Upper lobe of right lung (tissue), 1 donor: ENCODE results near the gene TMEM266. TPM values are rescaled to one million over a fixed set of nuclear protein-coding genes. Genes with fewer than 3 reads are reported as not detected.

Experiments
- ATAC-seq: fragments of 200-7000 bp; cut with Tn5 transposase; one replicate; pipeline ENCODE4 v1.9.1; 2020; ENCODE audit warnings: mild to moderate bottlenecking, moderate library complexity
- DNase-seq: peaks from one replicate; pipeline ENCODE4 v3.0.0-alpha.2; 2020
- H3K27ac ChIP-seq: fragments of 200-600 bp; one replicate; pipeline ENCODE4 v1.8.0; 2022
- H3K27me3 ChIP-seq: fragments of 200-600 bp; one replicate; pipeline ENCODE4 v1.8.0; 2022; ENCODE audit warnings: mild to moderate bottlenecking
- H3K36me3 ChIP-seq: fragments of 200-600 bp; one replicate; pipeline ENCODE4 v1.8.0; 2022
- H3K4me1 ChIP-seq: fragments of 200-600 bp; one replicate; pipeline ENCODE4 v1.8.0; 2022
- H3K4me3 ChIP-seq: fragments of 200-600 bp; one replicate; pipeline ENCODE4 v1.8.0; 2022; ENCODE audit warnings: mild to moderate bottlenecking
- H3K9me3 ChIP-seq: fragments of 200-600 bp; one replicate; pipeline ENCODE4 v1.8.0; 2022
- intact Hi-C: fragments of 100-400 bp; cut with DNase I; formaldehyde crosslinking; loops from one replicate; pipeline ENCODE4 v1.11.0; 2022
- total RNA-seq: library from RNA; stranded (reverse); fragmentation: NEBNext Ultra II Directional; extraction: Animal tissue kit (Norgen Biotek cat#: 25700); gene quantifications from one replicate; pipeline ENCODE4 v1.2.1, GENCODE V29; 2021
- TF ChIP-seq, protein P1 (sequence below): fragments of 200-600 bp; IDR thresholded peaks from one replicate; pipeline ENCODE4 v1.8.0; 2022; ENCODE audit warnings: antibody characterized with exemption
- donor health status: DM: no; HTN: yes; CAD: no; lungs with severe emphysema.

TMEM266 gene
- total RNA-seq, 1 donor from 2014 or later: 2.5 TPM

GRCh38 chr15:76099388-76099787, 39.6 kb downstream of the TMEM266 start:
- no peaks in the 10 kb centered on the region for H3K36me3 ChIP-seq
- no peak overlapping the region for H3K27ac ChIP-seq
- intact Hi-C loops: no loop called here
- DNase-seq (no peak), ATAC-seq (no peak)
- H3K4me3 ChIP-seq: no peak overlapping the region
- H3K27me3 ChIP-seq: peaks cover 12% of the 10 kb centered on the region
- no peaks in the 10 kb centered on the region for H3K4me1 ChIP-seq
- TF ChIP-seq, protein P1, sequence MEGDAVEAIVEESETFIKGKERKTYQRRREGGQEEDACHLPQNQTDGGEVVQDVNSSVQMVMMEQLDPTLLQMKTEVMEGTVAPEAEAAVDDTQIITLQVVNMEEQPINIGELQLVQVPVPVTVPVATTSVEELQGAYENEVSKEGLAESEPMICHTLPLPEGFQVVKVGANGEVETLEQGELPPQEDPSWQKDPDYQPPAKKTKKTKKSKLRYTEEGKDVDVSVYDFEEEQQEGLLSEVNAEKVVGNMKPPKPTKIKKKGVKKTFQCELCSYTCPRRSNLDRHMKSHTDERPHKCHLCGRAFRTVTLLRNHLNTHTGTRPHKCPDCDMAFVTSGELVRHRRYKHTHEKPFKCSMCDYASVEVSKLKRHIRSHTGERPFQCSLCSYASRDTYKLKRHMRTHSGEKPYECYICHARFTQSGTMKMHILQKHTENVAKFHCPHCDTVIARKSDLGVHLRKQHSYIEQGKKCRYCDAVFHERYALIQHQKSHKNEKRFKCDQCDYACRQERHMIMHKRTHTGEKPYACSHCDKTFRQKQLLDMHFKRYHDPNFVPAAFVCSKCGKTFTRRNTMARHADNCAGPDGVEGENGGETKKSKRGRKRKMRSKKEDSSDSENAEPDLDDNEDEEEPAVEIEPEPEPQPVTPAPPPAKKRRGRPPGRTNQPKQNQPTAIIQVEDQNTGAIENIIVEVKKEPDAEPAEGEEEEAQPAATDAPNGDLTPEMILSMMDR: no peak
- H3K9me3 ChIP-seq: no peaks in the 10 kb centered on the region

- H3K4me3 ChIP-seq: no peak overlapping the region
- no peaks in the 10 kb centered on the region for H3K9me3 ChIP-seq
- TF ChIP-seq, protein P1: no peak
- DNase-seq (no peak), ATAC-seq (no peak)
- H3K27me3 ChIP-seq: peaks cover 12% of the 10 kb centered on the region
- no peak overlapping the region for H3K27ac ChIP-seq
- intact Hi-C loops: no loop called here
- no peaks in the 10 kb centered on the region for H3K4me1 ChIP-seq
- H3K36me3 ChIP-seq: no peaks in the 10 kb centered on the region
These were observed 40.6 kb downstream of the TMEM266 start for GRCh38 chr15:76100361-76100760.

DNA sequence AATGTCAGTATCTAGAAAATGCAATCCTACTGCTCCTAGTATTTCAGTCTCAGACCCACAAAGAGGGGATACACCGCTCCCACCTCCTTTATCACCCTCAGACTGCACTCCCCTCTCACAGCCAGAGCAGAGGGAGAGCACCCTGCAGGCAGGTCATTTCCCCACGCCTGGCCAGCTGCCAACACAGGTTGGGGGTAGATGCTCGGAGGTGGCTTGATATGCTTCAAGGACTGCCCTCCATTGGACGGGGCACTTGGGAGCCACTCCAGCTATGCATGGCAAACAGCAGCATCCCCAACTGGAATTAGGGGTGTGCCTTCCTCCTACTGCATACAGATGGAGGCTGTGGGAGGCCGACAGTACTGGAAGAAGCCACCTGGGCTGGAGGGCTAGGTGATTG, 41.9 kb downstream of the TMEM266 start:
- intact Hi-C loops: no loop called here
- no peak for ATAC-seq
- TF ChIP-seq, protein P1: no peak
- Histone ChIP-seq H3K9me3 (no peaks in the 10 kb centered on the region), H3K27me3 (peaks cover 12% of the 10 kb centered on the region), H3K27ac (no peak overlapping the region), H3K36me3 (no peaks in the 10 kb centered on the region), H3K4me1 (no peaks in the 10 kb centered on the region), H3K4me3 (no peak overlapping the region)
- DNase-seq: no peak

DNA sequence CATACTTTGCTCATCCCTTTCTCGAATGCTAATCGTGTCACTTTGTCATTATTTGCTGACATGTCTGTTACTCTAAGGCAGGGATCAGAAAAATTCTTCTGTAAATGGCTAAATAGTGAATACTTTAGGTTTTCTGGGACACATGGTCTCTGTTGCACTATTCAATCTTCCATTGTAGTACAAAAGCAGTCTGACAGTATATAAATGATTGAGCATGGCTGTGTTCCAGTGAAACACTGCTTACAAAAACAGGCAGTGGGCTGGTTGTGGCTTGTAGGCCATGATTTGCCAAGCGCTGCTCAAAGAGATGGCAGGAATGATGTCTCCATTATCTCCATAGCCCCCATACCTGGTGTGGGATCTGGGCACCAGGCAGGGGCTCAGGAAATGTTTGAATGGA, 45.6 kb downstream of the TMEM266 start:
- H3K9me3 ChIP-seq: no peaks in the 10 kb centered on the region
- H3K27ac ChIP-seq: no peak overlapping the region
- ATAC-seq (no peak), DNase-seq (no peak)
- TF ChIP-seq, protein P1: no peak
- peaks cover 6% of the 10 kb centered on the region for H3K27me3 ChIP-seq
- intact Hi-C loops: no loop called here
- no peak overlapping the region for H3K4me3 ChIP-seq
- H3K36me3 ChIP-seq: no peaks in the 10 kb centered on the region
- no peaks in the 10 kb centered on the region for H3K4me1 ChIP-seq

- TF ChIP-seq, protein P1: no peak
- no peaks in the 10 kb centered on the region for H3K4me1 ChIP-seq
- no peak for ATAC-seq
- H3K27me3 ChIP-seq: peaks cover 6% of the 10 kb centered on the region
- H3K27ac ChIP-seq: no peak overlapping the region
- intact Hi-C loops: no loop called here
- DNase-seq: no peak
- H3K9me3 ChIP-seq: no peaks in the 10 kb centered on the region
- H3K4me3 ChIP-seq: no peak overlapping the region
- H3K36me3 ChIP-seq: no peaks in the 10 kb centered on the region
These were observed 46.1 kb downstream of the TMEM266 start for GRCh38 chr15:76105911-76106310.

GRCh38 chr15:76107169-76107568, 47.4 kb downstream of the TMEM266 start:
- TF ChIP-seq, protein P1: no peak
- peaks cover under 1% of the 10 kb centered on the region for H3K27me3 ChIP-seq
- no peak overlapping the region for H3K27ac ChIP-seq
- intact Hi-C loops: no loop called here
- H3K4me1 ChIP-seq: no peaks in the 10 kb centered on the region
- no peaks in the 10 kb centered on the region for H3K9me3 ChIP-seq
- H3K4me3 ChIP-seq: no peak overlapping the region
- H3K36me3 ChIP-seq: no peaks in the 10 kb centered on the region
- peak; percentile 49 for ATAC-seq
- DNase-seq: no peak
